GM12878 (cell line): ENCODE data around the gene PITPNM3. TPM values are rescaled to one million over a fixed set of nuclear protein-coding genes. Genes with fewer than 3 reads are reported as not detected.

Experiments
- ATAC-seq: fragments of 200-7000 bp; cut with Tn5 transposase; 3 replicates; pipeline ENCODE4 v1.9.1; 2020; ENCODE audit warnings: mild to moderate bottlenecking, moderate library complexity
- BruUV-seq: library from RNA; stranded (reverse); fragments of 400-500 nt; replicated peaks from 2 replicates; lab custom pipeline; 2021; lab: Mats Ljungman, UMichigan
- CTCF ChIA-PET: fragments of 300-600 bp; sonication (Branson Sonifier 250); formaldehyde crosslinking; extraction: SDS; loops from one replicate; lab custom pipeline; 2021; ENCODE audit warnings: inconsistent platforms; lab: Yijun Ruan, JAX
- POLR2A ChIA-PET: fragments of 350-600 bp; formaldehyde crosslinking; extraction: SDS; loops from one replicate; lab custom pipeline; 2021; ENCODE audit warnings: inconsistent platforms; lab: Charles Lee
- RAD21 ChIA-PET: fragments of 300-600 bp; sonication (Branson Sonifier 250); formaldehyde crosslinking; loops from one replicate; lab custom pipeline; 2023; ENCODE audit warnings: antibody characterized with exemption; ENCODE audit not compliant: unreplicated experiment; lab: Charles Lee
- SMC1A ChIA-PET: fragments of 300-600 bp; sonication (Branson Sonifier 250); formaldehyde crosslinking; loops from one replicate; lab custom pipeline; 2023; ENCODE audit not compliant: unreplicated experiment, uncharacterized antibody; lab: Charles Lee
- DNase-seq: peaks from one replicate; pipeline ENCODE4 v3.0.0-alpha.2; 2011; ENCODE audit warnings: low read depth, low spot score
- FAIRE-seq: peaks from 3 replicates; lab custom pipeline; 2011; peaks lifted over from hg19 to GRCh38; lab: Jason Lieb, UNC
- H2AFZ ChIP-seq: 2 replicates; pipeline ENCODE4 v1.6.0; 2011; ENCODE audit warnings: low read depth, low read length, control low read depth; ENCODE audit not compliant: control insufficient read depth
- H3K27ac ChIP-seq: 2 replicates; pipeline ENCODE4 v1.5.1; 2011; ENCODE audit warnings: control low read depth; ENCODE audit not compliant: control insufficient read depth, insufficient read depth
- H3K27me3 ChIP-seq, 2 experiments: replicated peaks in 1 of 2; 2 replicates each; pipeline versions ENCODE4 v1.6.0 to v1.6.1; 2011; ENCODE audit warnings: low read length in 1 of 2; ENCODE audit not compliant: control insufficient read depth in 2 of 2, insufficient read depth in 2 of 2
- H3K36me3 ChIP-seq, 2 experiments: 2 replicates each; pipeline ENCODE4 v1.5.1; 2011; ENCODE audit warnings: low read length in 1 of 2; ENCODE audit not compliant: control insufficient read depth in 2 of 2, insufficient read depth in 2 of 2
- H3K4me1 ChIP-seq: 2 replicates; pipeline ENCODE4 v1.6.1; 2011; ENCODE audit warnings: mild to moderate bottlenecking, low read length, moderate library complexity, mixed read lengths; ENCODE audit not compliant: control insufficient read depth, insufficient read depth
- H3K4me2 ChIP-seq: 2 replicates; pipeline ENCODE4 v1.6.0; 2011; ENCODE audit warnings: control low read depth; ENCODE audit not compliant: control insufficient read depth, insufficient read depth
- H3K4me3 ChIP-seq: fragments of 200-600 bp; sonication (generic); 2 replicates; pipeline ENCODE4 v1.5.1; 2016
- H3K79me2 ChIP-seq: 2 replicates; pipeline ENCODE4 v1.6.0; 2011; ENCODE audit warnings: low read length; ENCODE audit not compliant: control insufficient read depth, insufficient read depth
- H3K9ac ChIP-seq: 2 replicates; pipeline ENCODE4 v1.8.0; 2011; ENCODE audit warnings: low read length, control low read depth, mixed read lengths; ENCODE audit not compliant: control insufficient read depth, insufficient read depth
- H3K9me3 ChIP-seq: replicated peaks from 3 replicates; pipeline ENCODE4 v1.5.1; 2011; ENCODE audit warnings: mild to moderate bottlenecking, low read length; ENCODE audit not compliant: control insufficient read depth, insufficient read depth
- H4K20me1 ChIP-seq: 2 replicates; pipeline ENCODE4 v1.6.0; 2011; ENCODE audit not compliant: control insufficient read depth, insufficient read depth
- BCL11A ChIP-seq: IDR thresholded peaks from 2 replicates; pipeline ENCODE4 v1.6.1; 2011; ENCODE audit warnings: low read depth, low read length
- CHD2 ChIP-seq: IDR thresholded peaks from 2 replicates; pipeline ENCODE4 v1.6.1; 2011; ENCODE audit warnings: low read depth, low read length, improper control_type of control experiment, borderline replicate concordance
- E2F8 ChIP-seq: fragments of 450-650 bp; IDR thresholded peaks from 2 replicates; pipeline ENCODE4 v1.6.1; 2018; ENCODE audit warnings: mild to moderate bottlenecking, low read depth, moderate library complexity; ENCODE audit not compliant: partially characterized antibody
- GABPA ChIP-seq: IDR thresholded peaks from 2 replicates; pipeline ENCODE4 v1.6.1; 2014; ENCODE audit warnings: antibody characterized with exemption, low read depth, mild to moderate bottlenecking, inconsistent platforms
- HDGF ChIP-seq: fragments of 450-650 bp; IDR thresholded peaks from 2 replicates; pipeline ENCODE4 v1.6.1; 2016; ENCODE audit warnings: antibody characterized with exemption
- IRF4 ChIP-seq: IDR thresholded peaks from 2 replicates; pipeline ENCODE4 v1.6.1; 2011; ENCODE audit warnings: low read depth, low read length
- JUNB ChIP-seq: IDR thresholded peaks from 2 replicates; pipeline ENCODE4 v1.6.1; 2016; ENCODE audit warnings: antibody characterized with exemption, mild to moderate bottlenecking
- KDM1A ChIP-seq: fragments of 200-600 bp; sonication (generic); IDR thresholded peaks from 2 replicates; pipeline ENCODE4 v1.6.1; 2016; ENCODE audit warnings: borderline replicate concordance
- MTA2 ChIP-seq: fragments of 450-650 bp; IDR thresholded peaks from 2 replicates; pipeline ENCODE4 v1.6.1; 2016; ENCODE audit warnings: low read depth, mild to moderate bottlenecking, moderate library complexity
- NR2C1 ChIP-seq: fragments of 450-650 bp; IDR thresholded peaks from 2 replicates; pipeline ENCODE4 v1.6.1; 2017; ENCODE audit warnings: antibody characterized with exemption, mild to moderate bottlenecking, moderate library complexity
- NR2C2 ChIP-seq: IDR thresholded peaks from 2 replicates; pipeline ENCODE4 v1.6.1; 2011; ENCODE audit warnings: borderline replicate concordance, low read depth; ENCODE audit not compliant: control insufficient read depth, insufficient read length
- POLR2AphosphoS2 ChIP-seq: IDR thresholded peaks from 2 replicates; pipeline ENCODE4 v1.6.1; 2011; ENCODE audit warnings: low read depth, mild to moderate bottlenecking, low read length, improper control_type of control experiment, moderate library complexity
- RUNX3 ChIP-seq: IDR thresholded peaks from 2 replicates; pipeline ENCODE4 v1.6.1; 2012; ENCODE audit warnings: low read length, inconsistent platforms
- SRF ChIP-seq, 2 experiments: IDR thresholded peaks; 2 replicates each; pipeline ENCODE4 v1.6.1; 2011; ENCODE audit warnings: low read depth in 2 of 2, low read length in 2 of 2, mild to moderate bottlenecking in 1 of 2, moderate library complexity in 1 of 2
- TCF3 ChIP-seq: IDR thresholded peaks from 2 replicates; pipeline ENCODE4 v1.6.1; 2012; ENCODE audit warnings: low read depth, mild to moderate bottlenecking, low read length, borderline replicate concordance; ENCODE audit not compliant: insufficient read depth
- WGBS: methylation state at CpG from one replicate; pipeline ENCODE4 v1.1.6; 2016; ENCODE audit warnings: low lambda C conversion rate; ENCODE audit not compliant: insufficient replicate concordance, insufficient coverage; ENCODE audit errors: missing lambda C conversion rate; 5-methylcytosine and 5-hydroxymethylcytosine counted together
- in situ Hi-C: fragments of 300-500 bp; cut with MboI; formaldehyde crosslinking; loops from 9 replicates; pipeline ENCODE4 v1.14.3; 2018; ENCODE audit warnings: mixed read lengths
- intact Hi-C: fragments of 100-400 bp; cut with micrococcal nuclease; formaldehyde crosslinking; loops from one replicate; pipeline ENCODE4 v1.14.2; 2022; ENCODE audit not compliant: unreplicated experiment
- polyA plus RNA-seq, 11 experiments: library from polyadenylated mRNA; depleted of rRNA in 4 of 11; unstranded in 6 of 11; stranded (reverse) in 5 of 11; fragments of >200 nt; fragmentation: Nextera tagmentation in 4 of 11; fragmentation: Illumina TruSeq in 1 of 11; extraction: Ambion mirVana in 4 of 11; extraction: Trizol in 1 of 11; gene quantifications; 1 replicate in 1 of 11; 2 replicates in 10 of 11; pipeline versions ENCODE4 v1.2.1 to v1.2.3, GENCODE V29; 2011 to 2016; ENCODE audit warnings: inconsistent platforms in 2 of 11, missing spikeins in 2 of 11, low read depth in 1 of 11
- total RNA-seq, 4 experiments: library from RNA; depleted of rRNA in 3 of 4; stranded (reverse); fragments of >200 nt in 3 of 4; fragmentation: Illumina TruSeq in 1 of 4; extraction: Trizol in 1 of 4; gene quantifications; 2 replicates each; pipeline versions ENCODE4 v1.2.1 to v1.2.3, GENCODE V29; 2013 to 2021

The PITPNM3 gene
- total and polyA plus RNA-seq, 10 of the 15 experiments (the other 5 are each of a cell fraction or from before 2014, with no cell fraction given) = 0.02 to 0.49 (median 0.19) TPM; not detected in 1

- BruUV-seq = no TSS peak
- no peak overlapping the region for H3K9ac ChIP-seq
- FAIRE-seq = peak; percentile 38
- RAD21 ChIA-PET = no interaction called here
- intact Hi-C loops = no loop called here
- CTCF ChIA-PET = no interaction called here
- H2AFZ ChIP-seq = no peak overlapping the region
- H3K4me2 ChIP-seq = no peak overlapping the region; the same call in 1 of the 2 replicates
- H3K27me3 ChIP-seq = no peaks in the 10 kb centered on the region
- in situ Hi-C loops = no loop called here
- H3K9me3 ChIP-seq = no peaks in the 10 kb centered on the region
- no peak overlapping the region for H3K27ac ChIP-seq
- H3K36me3 ChIP-seq = no peaks in the 10 kb centered on the region
- H4K20me1 ChIP-seq = no peaks in the 10 kb centered on the region
- SMC1A ChIA-PET = interaction anchor here (1.1 kb wide), 1 partner anchor 12 kb away, joined by 3 read pairs; no protein-coding TSS in a partner anchor
- POLR2A ChIA-PET = no interaction called here
- H3K79me2 ChIP-seq = no peaks in the 10 kb centered on the region
- WGBS = 31% methylated on average over 9 of the region's 9 CpGs
- ATAC-seq = peak; percentile 50
- TF ChIP-seq NR2C2 (no peak), POLR2AphosphoS2 (no peak), MTA2 (no peak), HDGF (no peak), CHD2 (no peak), SRF (IDR thresholded peaks at IDR 0.05; ENCODE audit: low read depth in 2 of 2, low read length in 2 of 2) (no peak), TCF3 (no peak), KDM1A (no peak), BCL11A (0 out of 2 replicates have a peak, but pooled peaks have one; percentile 26), NR2C1 (peak; percentile 70), JUNB (peak; percentile 61), RUNX3 (peak; percentile 67), IRF4 (peak; percentile 69; the same call in 1 of the 2 replicates), E2F8 (no peak), GABPA (0 out of 2 replicates have a peak, but pooled peaks have one; percentile 55)
- DNase-seq = no peak
- peaks cover 12% of the 10 kb centered on the region for H3K4me1 ChIP-seq
- H3K4me3 ChIP-seq = no peak overlapping the region
These were observed 95.7 kb downstream of the PITPNM3 start for GRCh38 chr17:6460531-6461161.
